ENCODE measurements around the gene BCL11A.

The BCL11A gene

DNA sequence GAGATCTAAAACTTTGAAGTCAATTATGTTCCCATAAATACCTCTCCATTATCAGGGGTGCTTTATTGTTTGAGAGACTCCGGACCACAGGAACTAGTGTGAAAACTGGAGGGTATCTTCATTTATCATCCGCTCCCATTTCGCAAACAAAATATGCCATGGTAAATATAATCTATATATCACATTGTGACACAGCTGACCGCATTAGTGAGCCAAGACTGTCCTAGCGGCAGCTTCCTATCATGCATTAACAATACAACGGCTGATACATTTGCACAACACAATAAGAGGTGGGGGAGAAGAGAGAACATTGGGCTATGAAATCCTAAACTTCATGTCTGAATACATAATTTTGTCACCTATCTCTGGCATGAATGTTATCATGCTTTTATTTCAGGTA is 29.5 kb downstream of the BCL11A start:
- no peak for DNase-seq

DNA sequence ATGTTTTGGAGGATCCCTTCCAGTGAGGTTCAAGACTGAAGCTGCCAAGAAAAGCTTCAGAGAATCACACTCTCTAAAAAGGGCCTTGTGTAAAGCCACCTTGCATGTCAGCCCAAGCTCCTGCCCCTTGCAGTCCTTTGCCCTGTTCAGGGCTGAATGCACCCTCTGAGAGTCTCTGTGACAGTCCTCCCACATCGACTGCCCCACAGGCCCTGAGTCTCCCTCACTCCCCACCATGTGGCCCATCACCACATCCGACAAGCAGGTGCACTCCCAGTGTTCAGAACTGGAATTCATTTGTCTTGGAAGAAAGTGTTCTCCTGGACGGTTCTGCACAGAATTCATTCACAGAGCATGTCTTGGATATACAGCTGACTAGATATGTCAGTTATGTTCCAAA is 31.0 kb downstream of the BCL11A start:
- DNase-seq: no peak

DNA sequence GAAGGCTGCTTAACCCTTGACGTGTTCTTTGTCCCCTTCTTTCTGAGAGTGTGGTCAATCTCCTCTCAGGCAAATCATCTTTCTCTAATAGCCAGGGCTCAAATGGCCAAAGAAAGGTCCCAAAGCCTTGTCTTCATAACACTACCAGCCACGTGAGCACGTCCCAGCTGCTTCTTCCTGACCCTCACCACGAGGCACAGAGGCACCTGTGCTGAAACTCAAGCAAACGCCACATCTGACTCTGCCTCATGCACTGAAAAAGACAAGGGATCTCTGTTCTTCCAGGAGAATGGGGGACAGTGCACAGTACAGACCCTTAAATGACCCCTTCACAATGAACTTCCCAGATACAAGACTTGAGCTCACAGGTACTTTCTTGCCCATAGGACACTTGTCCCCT is 31.8 kb downstream of the BCL11A start:
- no peak for DNase-seq

DNA sequence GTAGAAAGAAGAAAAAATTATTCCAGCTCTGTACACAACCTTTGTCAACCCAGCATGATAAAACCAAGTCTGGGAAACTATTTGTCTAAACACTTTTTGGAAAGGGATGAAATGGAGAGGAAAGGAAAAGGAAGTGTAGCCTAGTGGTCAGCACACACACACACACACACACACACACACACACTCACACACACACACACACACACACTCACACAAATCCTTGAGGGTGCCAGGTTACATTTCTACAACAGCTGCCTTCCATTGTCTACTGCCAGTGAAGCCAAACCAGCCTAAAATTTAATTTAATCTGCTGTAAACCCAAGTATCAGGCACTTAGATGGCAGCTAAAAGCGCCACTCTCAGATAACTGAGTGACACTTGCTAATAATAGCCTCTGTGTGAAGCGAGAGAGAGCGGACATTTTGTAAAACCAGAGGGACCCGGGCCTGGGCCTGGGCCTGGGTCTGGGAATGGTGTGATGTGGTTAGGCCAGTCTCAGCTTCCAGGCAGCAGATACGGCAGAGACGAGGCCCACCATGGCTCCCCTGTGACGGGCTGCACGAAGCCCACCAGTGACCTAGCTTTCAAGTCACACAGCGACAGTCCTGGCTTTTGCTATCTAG is 32.4 kb downstream of the BCL11A start:
- no peak for DNase-seq

DNA sequence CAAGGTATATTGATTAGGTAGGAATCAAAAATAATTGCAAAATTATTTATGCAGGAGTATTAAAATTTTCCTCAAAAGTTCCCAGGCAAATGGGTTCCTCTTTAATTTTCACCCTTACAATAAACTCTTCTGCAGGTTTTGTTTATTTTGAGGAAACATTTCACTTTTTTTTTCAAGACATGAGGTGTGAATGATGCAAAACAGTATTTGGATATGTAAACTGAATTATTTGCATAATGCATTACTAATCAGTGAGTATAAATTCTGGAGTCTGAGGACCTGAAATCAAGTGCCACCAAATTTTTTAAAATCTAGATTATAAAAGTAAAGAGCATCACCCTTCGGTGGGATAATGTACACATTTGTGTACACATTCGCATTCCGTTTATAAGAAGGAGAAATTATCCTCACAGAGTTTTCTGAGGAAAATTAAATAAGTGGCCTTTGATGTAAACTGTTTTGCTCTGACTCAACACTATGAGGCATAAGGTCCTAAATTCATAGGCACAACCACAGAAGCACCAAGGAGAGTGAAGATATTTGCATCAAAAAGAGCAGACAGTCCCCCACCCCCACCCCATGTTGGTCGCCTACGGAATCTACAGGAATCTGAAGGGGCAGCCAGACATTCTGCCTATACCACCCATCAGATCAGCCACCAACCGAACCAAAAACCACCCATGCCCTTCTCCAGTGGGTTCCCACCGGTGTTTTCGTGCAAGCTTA is 33.1 kb downstream of the BCL11A start:
- DNase-seq: no peak

DNA sequence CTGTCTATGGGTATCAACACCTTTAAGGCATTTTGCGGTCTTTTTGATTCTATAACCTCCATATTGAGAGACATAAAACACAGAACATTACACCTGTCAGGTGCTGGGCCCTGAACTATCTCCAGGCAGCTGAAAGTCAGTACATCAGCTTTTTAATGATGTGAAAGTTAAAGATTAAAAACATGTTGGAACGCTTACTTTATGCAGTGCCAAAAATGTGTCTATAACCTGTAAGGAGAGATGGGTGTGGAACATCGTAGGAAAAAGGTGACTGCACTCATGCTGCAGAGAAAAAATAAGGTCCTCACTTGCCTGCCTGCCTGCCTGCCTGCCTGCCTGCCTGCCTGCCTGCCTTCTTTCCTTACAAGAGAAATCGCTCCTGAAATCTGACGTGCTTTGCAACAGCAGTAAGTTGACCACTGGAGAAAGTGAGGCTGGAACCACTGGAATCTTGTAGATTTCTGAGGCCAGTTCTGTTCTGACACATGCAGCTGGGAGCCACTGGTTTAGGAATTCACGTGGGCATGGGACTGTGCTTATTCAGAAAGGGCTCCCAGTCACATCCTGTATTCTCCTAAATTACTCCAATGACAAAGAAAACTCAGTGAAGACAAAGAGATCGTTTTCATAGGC is 34.1 kb downstream of the BCL11A start:
- DNase-seq: no peak

DNA sequence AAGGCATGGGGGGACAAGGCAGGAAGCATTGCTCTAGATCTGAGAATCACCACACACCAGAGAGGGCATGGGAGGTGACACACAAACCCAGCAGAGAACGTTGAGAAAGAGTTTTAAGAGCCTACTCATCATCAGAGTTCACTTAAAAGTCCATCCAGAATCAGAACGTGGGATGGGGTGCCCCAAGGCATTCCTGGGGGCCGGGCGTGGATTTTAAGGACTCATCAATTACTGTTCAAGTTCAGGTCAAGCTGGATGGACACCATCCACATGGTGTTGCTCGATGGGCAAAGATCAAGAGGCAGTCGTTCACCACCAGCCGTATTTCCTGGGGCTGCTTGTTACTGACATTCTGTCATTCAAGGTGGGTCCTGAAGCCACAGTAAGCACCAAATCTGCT is 34.9 kb downstream of the BCL11A start:
- DNase-seq: no peak

DNA sequence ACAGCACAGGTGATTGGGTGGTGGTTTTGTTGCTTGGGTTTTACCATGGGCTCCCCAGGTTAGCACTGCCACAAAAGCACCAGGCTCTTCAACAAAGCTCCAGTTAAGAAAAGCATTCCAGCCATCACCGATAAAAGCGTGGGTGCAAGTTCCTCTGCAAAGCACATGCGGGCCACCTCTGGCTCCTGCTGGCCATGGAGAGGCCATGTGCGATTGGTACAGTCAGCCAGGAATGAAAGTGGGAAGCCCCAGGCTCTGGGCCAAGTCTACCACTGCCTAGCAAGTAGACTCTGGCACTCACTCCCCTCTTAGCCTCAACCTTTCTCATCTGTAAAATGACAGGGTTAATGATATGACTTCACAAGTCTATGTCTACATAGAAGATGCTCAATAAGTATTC is 36.0 kb downstream of the BCL11A start:
- no peak for DNase-seq

DNA sequence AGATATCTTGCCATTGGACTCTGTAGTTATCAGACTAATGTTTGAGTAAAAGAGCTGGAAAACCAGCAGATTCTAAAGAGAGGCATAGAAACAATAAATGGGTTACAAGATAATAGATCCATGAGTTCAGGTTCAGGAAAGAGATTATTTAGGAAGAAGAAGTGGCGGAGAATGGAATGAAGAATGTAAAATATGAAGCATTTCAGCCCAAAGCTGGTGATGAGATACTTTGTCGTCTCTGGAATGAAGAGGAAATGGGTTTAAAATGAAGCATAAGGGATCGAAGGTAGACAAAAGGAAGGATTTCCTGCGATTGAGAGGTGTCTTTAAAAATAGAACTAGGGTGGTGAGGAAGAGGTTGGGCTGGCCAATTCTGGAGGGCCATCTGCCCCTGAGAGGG is 36.6 kb downstream of the BCL11A start:
- DNase-seq: no peak

DNA sequence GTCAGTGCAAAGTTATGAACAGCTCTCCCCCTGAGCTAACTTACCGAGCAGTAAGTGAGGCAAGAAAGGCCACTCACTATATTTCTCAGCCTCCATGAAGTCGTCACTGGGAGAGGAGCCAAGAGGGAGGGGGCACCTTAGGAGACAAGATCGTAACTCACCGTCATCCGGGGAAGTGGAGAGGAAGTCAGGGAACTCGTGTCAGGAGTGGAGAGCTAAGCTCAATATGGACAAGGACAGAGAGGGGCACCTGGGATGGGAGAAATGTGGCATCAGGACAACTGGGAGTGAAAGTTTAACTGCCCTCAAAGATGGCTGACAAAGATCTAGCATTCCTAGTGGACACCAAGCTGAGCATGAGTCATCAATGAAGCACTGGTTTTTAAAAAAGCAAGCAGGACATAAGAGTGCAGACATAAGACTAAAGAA is 37.1 kb downstream of the BCL11A start:
- no peak for DNase-seq

DNA sequence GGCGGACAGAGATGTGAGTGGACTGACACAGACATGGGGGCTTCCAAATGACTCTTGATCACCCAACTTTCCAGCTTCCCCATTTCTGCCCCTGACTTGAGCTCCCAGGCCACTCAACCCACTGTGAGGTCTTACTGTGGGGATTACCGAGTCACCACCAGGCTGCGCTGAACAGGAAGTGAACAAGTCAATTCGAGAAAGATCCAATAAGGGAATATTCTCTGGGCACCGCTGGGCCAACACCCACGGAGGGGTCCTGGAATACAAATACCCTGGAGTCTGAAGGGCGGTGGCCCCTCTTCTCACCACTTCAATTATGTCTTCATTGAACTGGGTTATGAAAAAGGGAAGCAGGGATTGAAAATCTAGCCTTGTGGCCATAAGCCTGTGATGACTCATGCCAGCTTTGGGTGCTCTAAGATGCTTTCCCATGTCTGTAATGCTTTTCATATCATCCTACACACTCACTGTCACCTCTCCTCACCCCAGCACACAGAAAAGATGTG is 37.7 kb downstream of the BCL11A start:
- no peak for DNase-seq

DNA sequence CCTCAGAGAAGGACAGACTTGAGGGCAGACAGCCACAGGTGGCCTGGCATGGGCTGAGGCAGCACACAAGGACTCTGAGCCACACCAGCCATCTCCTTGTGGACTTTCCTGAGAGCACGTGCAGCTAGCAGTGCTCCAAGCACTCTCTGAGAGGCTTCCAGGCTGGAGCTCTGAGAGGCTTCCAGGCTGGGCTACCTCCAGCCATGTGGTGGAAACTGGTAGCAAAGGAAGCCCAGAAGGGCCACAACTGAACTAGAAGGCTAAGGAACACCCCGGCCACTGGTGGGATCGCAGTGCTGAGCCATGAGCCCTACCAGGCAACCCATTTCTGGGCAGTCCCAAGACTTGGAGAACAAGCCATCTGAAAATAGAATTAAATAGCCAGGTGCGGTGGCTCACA is 39.5 kb downstream of the BCL11A start:
- no peak for DNase-seq

DNA sequence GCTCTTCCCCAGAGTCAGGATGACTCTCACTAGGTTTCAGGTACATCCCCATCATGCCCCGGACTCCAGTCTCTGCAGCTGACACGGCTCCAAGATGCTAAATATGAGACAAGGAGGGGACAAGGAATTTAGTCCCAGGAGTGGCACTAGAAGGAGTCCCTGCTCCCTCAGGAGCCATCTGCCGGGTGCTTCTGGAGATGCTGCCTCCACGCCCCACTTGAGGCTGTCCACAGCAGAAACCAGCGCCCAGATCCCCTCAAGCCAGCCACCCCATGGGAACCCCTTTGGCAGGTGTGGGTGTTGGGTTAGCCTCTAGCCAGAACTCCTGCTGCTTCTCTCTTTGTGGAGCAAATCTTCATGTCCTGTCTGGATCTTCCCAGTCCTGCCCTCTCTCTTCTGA is 40.3 kb downstream of the BCL11A start:
- DNase-seq: no peak

DNA sequence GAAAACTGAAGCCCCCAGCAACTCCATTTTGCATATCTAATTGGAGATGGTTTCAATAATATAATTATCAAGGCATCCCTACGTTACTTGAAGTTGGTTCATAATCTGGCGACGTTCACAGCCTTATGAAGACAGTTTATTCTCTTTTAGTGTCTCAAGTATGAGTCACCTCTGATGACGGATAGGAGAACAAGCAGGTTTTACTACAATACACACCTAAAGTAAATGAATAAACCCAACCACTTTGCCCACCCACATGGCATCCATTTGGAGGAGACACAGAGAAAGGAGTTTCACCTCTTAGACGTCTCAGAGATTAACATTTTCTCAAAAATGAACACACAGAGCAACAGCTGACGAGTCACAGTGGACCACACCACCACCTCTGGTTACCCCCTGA is 40.8 kb downstream of the BCL11A start:
- DNase-seq: no peak

DNA sequence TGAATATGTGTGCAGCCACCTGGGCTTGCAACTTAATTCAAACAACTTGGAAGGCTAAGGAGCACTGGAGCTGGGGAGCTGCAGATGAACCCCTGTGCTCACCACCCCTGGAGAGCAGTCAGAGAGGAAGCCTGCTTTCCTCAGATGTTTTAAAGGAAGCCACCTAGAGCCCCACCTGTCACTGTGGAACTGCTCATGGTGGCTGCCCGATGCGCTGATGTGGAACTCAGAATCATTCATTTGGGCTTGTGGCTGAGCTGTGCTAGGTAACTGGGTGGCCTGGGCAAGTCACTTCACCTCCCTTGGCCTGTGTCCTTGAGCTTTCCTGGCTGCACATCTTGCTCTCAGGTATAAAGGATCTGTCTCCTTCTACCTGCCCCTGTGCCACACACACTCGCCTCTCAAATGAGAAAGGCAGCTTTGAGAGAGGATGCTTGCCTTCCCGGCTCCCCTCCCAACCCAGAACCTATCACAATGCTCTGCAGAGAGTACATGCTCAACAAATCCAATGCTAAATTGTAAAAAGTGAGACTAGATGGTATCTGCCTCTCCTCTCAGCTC is 41.3 kb downstream of the BCL11A start:
- DNase-seq: no peak

DNA sequence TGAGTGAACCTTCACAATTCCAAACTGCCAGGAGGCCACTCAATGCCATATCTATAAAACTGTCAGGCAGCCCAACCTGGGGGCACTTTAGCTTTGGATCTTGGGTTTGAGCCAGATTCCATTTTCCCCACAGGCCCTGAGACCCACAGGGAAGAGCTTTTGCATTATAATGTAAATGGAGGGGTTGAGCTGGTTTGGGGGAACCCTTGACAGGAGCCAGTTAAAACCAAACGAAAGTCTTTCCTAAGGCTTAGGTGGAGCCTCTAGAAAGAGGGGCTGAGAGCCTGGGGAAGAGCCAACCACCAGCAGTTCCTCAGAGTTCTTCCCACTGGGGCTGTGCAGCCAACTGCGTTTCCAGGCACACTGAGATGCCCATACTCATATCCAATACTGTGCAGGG is 42.7 kb downstream of the BCL11A start:
- peak; percentile 20 to 44 for DNase-seq

DNA sequence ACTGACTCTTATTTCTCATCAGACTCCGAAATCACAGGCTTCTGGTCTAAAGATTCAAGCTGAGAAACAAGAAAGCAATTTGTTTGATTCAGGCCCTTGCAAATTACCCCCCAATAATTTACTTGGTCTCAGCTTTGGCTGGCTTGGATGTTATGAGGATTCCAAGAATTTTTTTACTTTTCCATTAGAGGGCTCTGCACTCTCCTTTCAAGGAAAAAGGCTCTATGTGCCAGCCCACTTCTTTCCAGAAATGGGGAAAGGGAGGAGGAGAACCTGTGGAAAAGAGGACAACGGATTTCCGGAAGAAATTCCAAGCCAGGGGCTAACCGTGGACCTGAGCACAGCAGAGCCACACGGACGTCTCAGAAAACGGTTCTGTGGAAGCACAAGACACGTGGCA is 44.4 kb downstream of the BCL11A start:
- DNase-seq: no peak

DNA sequence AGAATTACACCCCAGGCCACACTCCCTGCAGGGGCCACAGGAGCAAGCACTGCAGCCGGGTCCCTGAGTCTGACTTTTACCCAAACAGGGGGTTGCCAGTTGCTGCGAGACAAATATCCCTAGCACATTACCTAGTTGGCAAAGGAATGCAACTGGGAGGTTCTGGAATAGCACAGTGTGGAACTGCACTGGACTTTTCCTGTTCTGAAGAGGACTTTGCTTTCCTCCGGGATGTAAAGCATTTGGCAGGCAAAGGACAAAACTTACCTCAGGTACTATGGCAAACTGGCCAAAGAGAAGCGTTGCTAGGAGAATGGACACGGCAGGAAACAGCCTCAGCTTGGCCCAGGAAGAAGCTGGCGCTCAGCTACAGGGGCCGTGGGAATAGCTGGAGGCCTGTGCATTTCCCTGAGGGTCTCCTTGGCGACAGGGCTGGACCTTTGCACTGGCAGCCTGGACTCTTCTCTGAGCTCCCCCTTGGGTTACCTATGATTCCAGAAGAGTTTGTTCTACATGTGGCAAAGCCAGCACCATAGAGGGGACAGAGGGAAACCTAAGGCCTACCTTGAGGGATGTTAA is 45.0 kb downstream of the BCL11A start:
- DNase-seq: no peak

DNA sequence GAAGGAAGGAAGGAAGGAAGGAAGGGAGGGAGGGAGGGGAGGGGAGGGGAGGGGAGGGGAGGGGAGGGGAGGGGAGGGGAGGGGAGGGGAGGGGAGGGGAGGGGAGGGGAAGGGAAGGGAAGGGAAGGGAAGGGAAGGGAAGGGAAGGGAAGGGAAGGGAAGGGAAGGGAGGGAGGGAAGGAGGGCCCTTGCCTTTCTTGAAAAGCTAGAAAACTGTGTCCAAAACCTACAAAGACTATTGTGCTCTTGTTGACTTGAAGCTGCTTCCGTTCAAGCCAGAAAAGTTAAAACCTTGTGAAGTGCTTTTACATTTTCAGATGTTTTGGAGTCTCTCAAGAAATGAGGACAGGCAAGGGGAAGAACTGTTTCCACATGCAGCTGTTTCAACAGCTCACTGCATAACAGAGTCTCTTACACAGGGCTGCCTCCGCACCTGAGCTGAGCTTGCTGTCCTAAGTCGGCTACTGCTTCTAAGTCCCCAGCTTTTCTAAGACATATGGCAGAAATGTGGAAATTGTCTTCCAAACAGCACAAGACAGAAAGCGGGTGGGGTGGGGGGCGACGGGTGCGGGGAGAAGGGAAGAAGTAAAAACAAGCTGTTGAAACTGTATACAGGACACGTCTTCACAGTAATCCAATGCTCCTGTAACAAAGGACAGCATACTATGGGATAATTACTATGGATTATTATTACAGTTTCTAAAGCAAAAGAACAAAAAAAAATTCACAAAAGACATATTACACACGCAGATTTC is 46.1 kb downstream of the BCL11A start:
- no peak for DNase-seq

DNA sequence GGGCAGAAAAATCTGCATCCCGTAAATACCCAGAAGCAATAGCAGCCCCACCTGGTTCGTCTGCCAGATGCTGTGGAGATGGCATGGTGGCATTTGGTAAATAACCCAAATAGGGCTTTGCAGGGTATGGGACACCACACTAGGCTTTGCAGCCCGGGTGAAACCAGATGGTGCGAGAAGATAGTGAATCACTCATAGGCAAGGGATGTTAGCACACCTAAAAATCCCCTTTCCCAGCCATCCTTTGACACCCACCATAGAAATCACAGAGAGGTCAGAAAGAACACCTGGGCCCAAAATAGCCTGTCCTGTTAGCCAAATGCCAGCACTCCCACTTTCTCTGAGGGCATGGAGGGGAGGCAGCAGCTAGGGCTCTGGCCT is 47.6 kb downstream of the BCL11A start:
- DNase-seq: no peak

DNA sequence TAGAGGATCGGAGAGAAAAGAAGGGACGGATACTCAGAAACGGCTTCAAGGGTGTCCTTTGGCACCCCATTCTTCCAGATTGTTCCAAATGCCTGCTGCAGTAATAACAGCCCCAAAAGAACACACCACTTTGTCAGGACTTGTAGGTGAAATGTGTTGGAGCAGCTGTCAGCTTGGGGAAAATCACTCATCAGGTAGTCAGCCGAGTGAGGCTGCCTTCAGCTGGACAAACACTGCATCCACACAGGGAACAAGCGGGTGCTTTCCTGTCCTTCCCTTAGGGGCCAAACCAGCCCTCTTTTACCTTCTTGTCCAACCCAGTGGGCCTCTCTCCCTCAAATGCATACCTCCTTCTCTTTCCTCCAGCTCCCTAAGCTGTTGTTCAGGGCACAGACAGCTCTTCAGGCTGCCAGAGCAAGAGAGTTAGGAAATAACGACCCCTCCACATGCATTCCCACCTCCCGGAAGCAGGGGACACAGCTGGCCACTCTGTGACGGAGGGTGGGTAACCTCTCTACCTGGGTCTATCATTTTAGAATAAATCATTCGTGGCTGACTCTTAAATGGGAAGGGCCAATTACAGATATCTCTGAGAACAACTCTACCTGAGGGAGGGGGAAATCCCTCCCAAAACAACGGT is 48.1 kb downstream of the BCL11A start:
- DNase-seq: peak; percentile 24 to 81

DNA sequence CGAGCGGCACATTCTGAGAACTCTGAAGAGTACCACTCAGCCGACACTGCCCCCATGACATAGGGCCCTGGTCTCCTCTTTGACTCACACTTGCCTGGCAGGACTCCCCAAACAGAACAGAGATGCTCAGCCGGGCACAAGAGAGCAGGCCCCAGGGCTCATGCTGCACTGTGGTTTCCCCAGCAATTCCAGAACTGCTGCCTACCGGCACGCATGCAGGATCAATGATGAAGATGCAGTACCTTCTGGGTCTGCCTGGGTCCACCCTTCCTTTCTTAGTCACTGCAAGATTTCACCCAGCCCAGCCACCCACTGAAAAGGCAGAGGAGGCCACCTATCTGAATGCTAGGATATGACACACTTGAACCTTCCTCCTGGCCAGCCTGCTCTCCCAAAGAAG is 49.4 kb downstream of the BCL11A start:
- DNase-seq: no peak

Measured in NCI-H2081 (cell line).